ELR (cell line): ENCODE measurements around the gene ATG101.
A peak's percentile ranks its signal among the peaks of the same experiment; 100 is the strongest.

ENCODE experiments used
- DNase-seq: peaks from one replicate; pipeline ENCODE4 v3.0.0-alpha.2; 2015; ENCODE audit warnings: low read depth

ATG101 gene, protein sequence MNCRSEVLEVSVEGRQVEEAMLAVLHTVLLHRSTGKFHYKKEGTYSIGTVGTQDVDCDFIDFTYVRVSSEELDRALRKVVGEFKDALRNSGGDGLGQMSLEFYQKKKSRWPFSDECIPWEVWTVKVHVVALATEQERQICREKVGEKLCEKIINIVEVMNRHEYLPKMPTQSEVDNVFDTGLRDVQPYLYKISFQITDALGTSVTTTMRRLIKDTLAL

DNA sequence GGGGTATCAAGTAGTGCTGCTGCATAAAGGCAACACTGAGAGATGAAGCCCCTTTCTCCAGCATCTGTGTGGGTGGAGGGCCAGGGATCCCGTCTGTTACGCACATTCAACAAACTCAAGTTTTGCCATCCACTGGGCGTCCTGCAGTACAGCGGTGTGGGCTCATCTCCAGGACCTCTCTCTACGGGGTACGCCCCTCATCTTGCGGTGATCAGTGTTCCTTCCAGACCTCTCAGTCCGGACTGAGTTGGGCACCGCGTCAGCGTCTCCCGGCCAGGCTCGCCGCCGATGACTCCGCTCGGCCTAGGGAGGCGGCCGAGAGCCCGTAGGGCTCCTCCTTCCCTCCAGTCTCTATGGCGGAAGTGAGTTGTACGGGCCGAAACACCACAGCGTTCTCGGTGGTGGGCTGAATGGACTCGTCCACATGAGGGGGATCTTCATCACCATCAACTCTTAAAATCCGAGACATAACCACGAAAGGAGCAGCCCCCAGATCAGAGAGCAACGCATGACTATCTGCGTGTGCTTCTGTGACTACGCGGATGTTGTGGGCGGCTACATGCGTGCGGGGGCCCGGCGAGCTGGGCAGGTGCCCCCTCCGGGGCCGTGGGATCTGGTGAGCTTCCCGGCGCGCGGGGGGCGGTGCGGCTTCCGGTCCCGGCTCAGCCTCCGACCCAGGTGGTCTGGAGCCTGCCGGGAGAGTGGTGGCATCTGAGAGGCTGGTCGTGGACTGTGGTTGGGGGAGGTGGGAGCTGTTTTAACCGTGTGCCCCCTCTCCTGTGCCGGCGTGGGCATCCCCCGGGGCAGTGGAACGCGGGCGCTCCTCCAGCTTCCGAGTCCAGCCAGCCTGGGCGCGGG, at the start of gene ATG101:
ATG101 (plus strand) TSS at position 652 of the 858 bp plus-strand sequence. CDS start 3,673 bp downstream, outside the sequence.
- DNase-seq = peak; percentile 98

DNA sequence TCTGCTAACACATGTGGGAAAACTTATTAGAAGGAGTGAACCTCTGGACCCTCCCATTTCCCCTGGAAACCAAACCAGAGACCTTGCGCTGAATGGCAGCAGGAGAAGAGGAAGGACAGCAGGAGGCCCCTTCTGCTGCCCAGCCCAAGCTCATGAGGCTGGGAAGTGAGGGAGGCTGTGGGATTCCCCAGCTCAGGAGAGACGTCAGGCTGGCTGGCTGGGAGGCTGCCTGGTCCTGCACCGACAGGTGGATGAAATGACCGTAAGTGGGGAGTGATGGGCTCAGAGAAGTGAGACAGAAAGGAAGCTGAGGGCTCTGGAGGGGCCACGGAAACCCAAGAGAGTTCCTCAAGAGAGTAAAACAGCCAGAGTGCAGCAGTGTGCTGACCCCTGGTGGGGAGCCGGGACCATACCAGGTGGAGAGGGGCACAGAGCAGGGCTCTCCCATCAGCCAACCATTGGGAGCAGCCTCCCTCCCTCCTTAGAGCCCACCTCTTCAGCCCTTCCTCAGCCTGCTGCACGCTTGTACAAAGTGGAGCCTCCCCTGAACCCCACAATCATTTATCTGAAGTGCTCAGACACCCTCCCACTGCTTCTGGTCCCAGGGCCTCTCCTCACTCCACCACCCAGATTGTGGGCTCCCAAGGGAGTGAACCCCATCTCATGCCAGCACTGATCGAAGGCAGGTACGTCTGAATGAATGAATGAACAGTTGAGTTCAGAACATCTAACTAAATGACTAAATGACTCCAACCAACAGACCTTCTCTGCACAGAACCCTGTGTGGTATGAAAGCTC, 49.0 kb upstream of the ATG101 start:
- peak; percentile 63 for DNase-seq

DNA sequence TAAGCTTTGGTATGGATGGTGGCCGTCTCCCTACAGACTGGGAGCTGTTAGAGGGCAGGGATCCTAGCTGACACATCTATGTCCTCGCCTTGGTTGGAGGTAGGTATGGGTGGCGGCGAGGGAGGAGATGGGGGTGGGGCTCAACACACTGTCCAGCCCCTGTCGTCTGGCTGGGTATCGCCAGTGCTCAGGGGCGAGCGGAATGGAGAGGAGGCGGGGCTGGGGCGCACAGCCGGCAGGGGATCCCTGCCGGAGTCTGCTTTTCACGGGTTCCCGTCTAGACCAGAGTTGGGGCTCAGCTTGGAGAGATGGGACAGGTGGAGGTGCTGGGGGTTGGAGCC, 47.0 kb upstream of the ATG101 start:
- DNase-seq = no peak

DNA sequence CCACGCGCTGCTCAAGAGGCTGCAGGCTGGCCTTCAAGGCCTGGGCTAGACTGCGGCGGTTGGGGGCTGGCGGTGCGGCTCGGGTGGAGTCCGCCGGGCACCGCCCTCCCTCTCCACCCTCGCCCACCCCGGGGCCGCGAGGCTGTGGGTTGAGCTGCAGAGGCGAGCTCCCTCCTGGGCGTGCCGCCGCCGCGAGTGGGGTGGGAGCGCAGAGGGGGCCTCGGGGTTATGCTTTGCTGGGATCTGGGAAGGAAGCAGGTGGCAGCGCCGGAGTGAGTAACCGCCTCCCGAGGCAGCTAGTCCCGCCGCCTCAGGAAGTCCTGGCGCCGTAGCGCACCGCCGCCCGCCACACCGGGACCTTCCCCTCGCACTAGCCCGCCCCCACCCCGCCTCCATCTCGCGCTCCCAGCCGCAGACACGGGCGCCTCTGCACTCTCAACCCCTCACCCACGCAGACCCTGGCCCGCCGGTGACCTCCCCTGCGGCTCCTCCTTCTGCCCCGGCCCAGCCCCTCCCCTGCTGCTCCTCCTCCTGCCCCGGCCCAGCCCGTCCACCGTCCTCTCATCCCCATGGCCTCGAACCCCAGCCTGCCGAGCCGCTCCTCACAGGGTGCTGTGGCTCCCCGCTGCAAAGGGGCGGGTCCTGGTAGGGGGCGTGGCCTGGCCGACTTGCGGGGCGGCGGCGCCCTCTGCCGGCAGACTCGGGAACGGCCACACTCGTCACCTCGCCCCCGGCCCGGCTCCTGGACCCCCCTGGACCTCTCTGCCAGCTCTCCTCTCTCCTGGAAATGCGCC, 46.4 kb upstream of the ATG101 start:
- DNase-seq = peak; percentile 82

DNA sequence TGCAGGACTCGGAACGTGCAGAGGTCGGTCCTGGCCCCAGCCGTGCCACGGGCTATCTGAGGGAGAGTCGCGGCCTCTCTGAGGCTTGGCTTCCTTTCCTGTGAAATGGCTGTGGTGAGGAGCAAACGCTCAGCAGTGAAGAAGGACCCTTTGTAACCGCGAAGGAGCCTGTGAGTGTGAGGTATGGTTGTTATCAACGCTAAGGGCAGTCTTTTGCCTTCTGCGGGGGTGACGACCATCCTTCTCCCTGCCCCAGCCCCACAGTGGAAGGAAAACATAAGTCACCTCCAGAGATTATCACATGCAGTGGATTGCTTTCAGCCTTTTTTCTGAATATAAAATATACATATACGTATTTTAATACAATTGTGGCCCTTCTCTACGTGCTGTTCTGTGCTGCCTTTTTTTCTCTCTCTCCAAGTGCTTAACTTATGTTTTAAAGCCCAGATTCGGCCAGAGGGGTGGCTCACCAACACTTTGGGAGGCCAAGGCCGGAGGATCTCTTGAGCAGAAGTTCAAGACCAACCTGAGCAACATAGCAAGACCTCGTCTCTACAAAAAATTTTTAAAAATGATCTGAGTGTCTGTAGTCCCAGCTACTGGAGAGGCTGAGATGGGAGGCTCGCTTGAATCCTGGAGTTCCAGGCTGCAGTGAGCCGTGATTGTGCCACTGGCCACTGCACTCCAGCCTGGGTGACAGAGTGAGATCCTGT, 45.6 kb upstream of the ATG101 start:
- DNase-seq = no peak

DNA sequence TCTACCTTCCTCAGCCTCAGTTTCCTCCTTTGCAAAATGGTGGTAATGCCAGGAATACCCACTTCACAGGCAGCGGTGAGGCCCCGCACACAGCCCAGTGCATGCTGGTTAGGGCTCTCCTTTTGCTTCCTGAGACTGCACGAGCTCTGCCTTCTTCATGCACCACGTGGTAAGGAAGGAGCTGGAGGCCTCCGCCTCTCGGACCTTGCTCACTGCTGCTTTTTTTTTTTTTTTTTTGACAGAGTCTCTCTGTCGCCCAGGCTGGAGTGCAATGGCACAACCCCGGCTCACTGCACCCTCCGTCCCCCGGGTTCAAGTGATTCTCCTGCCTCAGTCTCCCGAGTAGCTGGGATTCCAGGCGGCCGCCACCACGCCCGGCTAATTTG, 44.9 kb upstream of the ATG101 start:
- DNase-seq = no peak

DNA sequence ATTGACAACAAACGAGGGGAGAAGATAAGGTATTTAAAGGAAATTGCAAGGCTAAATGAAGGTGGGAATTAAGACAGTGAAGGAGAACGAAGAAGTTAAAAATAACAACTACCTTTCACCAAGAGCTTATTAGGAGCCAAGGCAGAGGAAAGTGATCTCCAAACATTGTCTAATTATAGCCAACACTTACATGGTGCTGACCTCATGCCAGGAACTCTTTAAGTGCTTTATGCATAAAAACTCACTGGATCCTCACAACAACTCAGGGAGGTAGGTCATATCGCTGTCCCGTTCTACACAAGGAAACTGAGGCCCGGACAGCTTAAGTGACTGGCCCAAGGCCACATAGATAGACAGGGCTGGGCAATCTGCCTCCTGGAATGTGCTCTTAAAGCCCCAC, 43.5 kb upstream of the ATG101 start:
- DNase-seq = no peak

DNA sequence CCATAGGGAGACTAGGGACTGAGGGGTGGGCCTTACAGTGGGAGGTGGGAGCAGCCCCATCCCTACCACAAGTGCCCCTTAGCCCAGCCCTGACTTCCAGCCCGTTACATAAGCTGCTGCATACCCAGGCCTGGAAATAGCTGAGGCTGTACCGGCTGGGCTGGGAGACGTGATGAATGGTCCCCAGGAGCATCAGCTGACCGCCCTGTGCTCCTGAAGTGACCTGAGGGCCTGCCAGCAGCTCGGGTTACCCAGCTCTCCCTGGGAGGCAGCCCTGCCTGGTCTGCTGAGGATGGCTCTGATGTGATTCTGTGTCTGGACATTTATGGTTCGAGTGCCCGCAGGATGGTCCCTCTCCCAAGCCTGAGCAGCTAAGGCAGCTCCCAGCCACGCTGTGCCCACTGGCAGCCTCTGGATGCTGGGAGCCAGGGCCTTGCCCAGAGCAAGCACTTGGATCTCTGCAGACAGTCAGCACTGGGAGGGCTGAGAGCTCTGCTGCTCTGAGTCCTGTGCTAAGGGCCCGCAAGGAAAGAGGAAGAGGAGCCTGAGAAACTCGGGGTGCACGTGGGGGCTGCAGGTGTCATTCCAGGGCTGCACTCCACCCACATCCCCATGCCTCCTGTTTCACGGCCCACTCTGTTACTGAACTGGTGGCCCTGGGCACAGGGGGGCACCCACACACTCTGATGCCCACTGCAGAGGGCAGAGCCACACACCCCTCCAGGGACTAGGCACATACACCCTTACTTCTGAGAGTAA, 42.5 kb upstream of the ATG101 start:
- no peak for DNase-seq

DNA sequence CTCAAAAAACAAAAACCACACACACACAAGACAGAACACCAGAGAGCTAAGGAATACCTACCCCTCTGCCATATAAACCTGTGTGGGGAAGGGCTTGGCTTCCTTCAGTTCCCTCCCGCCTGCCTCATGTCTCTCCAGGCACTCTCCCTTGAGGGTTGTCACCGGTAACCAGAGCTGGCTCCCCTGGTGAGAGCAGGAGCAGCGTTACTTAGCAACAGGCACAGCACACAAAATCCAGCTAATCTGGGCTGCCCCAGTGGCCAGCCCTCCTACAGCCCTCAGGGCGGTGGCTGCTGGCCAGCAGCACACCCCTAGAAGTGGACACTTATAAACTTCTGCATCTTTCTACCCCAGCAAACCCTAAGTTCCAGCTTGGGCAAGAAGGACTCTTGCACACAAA, 40.1 kb upstream of the ATG101 start:
- peak; percentile 28 for DNase-seq

DNA sequence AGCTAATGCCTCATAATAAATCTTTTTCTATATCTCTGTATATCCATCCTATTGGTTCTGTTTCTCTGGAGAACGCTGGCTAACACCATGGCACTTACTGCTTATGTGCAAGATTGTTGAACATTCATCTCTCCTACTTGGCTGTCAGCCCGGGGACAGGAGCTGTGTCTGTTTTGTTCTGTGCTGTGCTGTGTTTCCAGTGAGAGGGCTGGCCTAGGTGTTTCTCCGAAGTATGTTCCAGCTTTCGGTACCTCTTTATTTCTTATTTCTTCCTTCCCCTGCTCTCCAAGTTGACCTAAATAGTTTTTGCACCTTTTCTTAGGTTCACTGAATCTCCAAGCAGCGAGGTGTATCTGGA, 37.4 kb upstream of the ATG101 start:
- DNase-seq = peak; percentile 33

DNA sequence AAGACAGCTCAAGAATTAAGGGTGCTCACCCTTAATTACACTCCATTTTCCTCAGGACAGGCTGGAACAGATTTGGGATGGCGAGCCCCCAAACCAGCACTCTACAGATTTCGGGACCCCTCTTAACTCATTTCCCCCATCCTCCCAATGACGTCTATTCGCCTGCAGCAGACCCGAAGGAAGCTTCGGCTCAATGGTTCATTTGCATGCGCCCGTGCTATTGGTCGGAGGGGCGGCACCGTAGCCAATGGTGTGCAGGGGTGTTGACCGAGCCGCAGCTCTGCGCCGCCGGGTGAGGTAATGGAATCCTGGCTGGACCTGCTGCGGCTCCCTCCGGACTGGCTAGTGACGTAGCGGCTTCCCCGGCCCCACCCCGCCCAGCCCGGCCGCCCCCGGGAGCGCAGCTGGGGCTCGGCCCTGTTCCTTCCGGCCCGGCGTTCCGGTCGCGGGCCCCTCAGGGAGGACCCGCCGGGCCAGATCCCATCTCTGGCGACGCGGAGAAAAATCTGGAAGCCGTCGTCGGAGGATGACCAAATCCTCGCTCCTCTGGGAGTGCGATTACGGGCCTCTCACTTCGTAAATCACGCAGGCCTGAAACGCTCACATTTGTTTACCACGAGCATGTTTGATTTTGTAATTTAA, 36.9 kb upstream of the ATG101 start:
- DNase-seq = peak; percentile 97

DNA sequence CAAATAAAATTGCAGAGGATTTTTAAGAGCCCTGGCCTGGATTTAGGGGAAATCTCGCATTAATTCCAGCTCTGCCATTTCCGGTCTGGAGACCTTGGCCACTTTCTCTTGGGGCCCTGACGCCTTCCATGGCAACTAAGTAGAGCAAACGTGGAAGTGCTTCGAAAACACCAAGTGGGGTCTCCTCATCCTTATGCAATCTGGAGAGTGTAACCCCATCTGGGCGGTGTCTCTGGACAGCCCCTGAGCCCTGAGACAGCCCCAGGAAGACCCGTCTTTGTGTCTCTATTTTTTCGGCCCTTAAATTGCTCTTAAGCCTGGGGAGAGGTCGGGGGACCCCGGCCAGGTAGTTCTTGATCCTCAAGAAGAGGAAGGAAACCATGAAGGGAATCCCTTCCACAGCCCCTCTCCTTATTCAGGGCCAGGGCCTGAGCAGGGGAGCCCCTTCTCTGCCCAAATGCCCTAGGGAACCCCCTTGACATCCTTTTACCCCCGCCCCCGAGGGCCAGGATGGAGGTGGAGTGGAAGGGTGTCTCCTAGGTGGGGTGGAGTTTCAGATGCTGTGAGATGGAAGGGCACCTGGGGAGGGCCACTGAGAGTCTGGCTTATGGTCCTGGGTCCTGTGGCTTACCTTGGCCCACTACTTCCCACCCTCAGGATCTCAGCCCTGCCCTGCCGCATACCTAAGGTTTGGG, 36.2 kb upstream of the ATG101 start:
- DNase-seq = no peak

DNA sequence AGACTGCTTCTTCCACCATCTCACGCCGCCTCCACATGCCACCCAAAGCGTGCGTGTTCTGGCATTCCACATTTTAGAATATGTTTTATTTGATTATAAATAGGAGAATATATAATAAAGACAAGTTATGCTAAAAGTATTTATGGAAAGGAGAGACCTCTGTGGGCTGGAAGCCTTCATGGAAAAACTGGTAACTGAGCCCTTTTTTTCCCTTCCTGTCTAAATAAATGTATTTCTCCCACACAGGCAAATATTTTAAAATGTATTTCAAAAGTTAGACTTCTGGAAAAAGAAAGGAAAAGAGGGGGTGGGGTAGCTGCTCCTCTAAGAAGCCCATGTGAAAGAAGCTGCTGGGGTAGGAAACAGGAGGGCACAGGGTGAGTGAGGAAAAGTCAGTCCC, 34.6 kb upstream of the ATG101 start:
- DNase-seq = no peak

DNA sequence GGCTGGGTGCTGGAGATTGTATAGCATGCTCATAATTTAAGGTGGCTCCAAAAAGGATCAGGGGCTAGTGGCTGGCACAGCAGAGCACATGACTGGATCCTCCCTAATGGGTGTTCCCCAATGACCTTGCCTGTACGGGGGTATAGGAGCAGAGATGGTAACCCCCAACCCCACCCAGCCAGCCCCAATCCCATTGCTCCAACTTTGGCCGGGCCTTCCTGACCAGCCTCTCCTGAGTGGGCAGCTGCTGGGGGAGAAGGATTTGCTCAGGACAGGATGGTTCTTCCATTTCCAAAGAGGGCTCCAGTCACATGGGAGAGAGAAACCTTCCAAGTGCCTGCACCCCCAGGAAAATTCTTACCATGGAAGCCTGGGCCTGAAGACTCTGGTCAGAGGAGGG, 33.9 kb upstream of the ATG101 start:
- DNase-seq = no peak

DNA sequence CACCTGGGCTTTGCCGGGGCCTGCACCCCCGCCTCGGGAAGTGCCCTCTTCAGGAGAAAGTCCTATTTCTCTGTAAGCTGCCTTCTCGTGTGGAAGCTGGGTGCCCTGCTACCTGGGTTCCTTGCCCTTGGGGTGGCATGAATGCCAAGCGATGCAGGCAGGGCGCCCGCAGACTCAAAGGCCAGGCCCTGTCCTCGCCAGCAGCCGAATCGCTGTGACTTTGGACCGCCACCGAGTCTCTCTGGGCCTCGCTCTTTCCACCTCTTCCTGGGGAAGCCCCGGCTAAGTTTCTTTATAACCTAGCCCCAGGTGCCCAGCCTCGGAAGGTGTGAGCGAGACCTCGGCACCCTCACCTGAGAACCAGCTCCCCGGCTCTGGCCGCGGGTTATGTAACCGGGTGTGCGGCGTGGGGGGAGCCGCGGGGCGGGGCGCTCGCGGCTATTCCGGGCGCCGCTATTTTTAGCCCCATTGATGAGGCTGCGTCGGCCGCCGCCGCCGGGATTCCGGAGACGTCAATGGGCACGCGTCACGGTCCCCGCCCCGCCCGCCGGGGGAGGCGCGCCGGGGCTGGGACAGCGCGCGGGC, 33.1 kb upstream of the ATG101 start:
- peak; percentile 83 for DNase-seq

DNA sequence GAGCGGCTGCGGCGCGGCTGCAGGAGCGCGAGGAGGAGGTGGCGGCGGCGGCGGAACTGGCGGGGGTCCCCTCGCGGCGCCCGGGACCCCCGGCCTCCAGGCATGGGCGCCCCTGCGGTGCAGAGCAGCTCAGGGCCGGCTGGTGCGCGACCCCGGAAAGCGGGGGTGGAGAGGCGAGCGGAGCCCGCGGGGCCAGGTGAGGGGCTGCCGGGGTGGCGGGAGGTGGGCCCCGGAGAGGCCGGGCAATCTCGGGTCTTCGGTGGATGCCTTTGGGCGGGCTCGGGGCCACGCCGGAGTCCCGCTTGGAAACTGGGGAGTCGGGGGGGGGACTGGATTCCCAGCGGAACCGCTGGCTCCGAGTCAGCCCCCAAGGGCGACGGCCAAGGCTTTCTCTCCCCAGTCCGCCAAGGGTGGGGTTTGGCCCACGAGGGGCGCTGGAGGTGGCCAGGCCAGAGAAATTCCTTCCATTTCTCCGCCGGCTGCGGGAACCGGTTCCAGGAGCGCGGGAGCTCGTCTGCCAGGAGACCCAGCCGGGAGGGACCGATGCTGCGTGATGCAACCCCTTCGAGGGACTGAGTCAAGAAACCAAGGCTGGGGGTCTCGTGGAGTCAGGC, 32.4 kb upstream of the ATG101 start:
- DNase-seq = peak; percentile 67

DNA sequence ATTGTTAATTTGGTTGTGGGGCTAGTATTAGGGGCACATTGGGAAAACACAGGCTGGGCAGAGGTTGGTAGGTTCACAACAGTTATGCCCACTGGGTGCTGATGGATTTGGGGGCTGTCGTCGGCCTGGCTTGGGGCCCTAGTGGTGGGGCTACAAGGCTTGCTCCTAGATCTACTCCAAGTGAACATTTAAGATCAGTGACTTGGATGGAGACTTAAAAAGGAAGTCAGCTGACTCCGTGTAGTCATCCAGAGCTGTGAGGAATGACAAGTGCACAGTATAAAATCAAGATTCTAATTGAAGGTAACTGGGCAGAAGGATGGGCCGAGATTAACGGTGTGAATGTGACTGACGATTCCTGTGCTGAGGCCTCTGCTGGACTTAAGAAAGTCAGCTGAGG, 31.3 kb upstream of the ATG101 start:
- peak; percentile 50 for DNase-seq

DNA sequence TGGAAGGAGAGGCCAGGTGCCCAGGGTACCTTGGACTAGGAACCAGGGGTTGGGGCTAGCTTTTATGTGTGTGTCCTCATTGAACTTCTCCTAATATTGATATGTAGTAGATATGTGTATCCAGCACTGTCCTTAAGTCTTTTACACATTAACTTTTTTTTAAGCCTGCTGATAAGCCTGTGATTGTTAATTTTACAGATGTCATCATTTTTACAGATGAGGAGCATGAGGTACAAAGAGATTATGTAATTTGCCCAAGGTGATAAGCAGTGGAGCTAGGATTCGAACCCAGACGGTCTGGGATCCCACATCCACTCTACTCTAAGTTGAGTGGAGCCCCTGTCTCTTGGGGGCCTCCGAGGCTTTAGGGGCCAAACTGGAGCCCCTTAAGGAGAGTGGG, 28.7 kb upstream of the ATG101 start:
- DNase-seq = no peak

DNA sequence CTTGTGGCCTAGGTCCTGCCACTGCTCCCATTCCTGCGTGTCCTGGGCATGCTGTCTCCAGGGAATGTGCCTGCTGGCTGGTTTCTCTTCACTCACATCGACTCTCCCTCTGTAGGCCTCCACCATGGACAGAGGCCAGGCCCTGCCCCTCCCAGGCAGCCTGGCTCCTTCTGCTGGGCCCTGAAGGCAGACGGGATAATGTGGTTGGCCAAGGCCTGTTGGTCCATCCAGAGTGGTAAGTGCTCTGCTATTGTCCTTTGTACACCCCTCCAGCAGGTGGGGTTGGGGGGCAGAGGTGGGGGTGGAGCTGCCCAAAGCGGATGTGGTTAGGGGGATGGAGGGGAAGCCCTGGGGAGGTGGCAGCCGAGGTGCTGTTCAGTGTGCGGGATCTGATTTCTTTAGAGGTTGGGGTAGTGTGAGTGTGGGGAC, 28.1 kb upstream of the ATG101 start:
- DNase-seq = no peak
